Naive thymus-derived CD8-positive, alpha-beta T cell (primary cell): ENCODE results near the gene TRAFD1. TPM values are rescaled to one million over a fixed set of nuclear protein-coding genes. Genes with fewer than 3 reads are reported as not detected.
A peak's percentile ranks its signal among the peaks of the same experiment; 100 is the strongest.

Experiments used
- ATAC-seq, 2 donors: fragments of 150-1000 bp; cut with Tn5 transposase in 1 of 2; sonication (Bioruptor Pico), chemical (Tn5 transposase) in 1 of 2; 1 replicate in 1 of 2; 2 replicates in 1 of 2; pipeline ENCODE4 v1.10.0; 2021; ENCODE audit warnings: mild to moderate bottlenecking in 2 of 2, moderate library complexity in 2 of 2
- POLR2A ChIA-PET: fragments of 350-600 bp; sonication (Branson Sonifier 250); formaldehyde crosslinking; loops from one replicate; lab custom pipeline; 2021; ENCODE audit warnings: antibody characterized with exemption; lab: Charles Lee
- DNase-seq, 10 donors: peaks; one replicate each; pipeline versions ENCODE4 v3.0.0 to v3.0.0-alpha.2; 2020 to 2022
- H3K27ac Mint-ChIP-seq, 10 donors: one replicate each; pipeline ENCODE4 v1.8.0; 2020 to 2022; ENCODE audit warnings: mild to moderate bottlenecking in 10 of 10, mixed read lengths in 10 of 10, moderate library complexity in 4 of 10, inconsistent platforms in 1 of 10
- H3K27me3 Mint-ChIP-seq, 5 donors: one replicate each; pipeline ENCODE4 v1.8.0; 2021 to 2022; ENCODE audit warnings: mixed read lengths in 5 of 5
- H3K36me3 Mint-ChIP-seq, 3 donors: one replicate each; pipeline ENCODE4 v1.8.0; 2020 to 2022; ENCODE audit warnings: mixed read lengths in 3 of 3, mild to moderate bottlenecking in 2 of 3, inconsistent platforms in 1 of 3
- H3K4me1 Mint-ChIP-seq, 4 donors: one replicate each; pipeline ENCODE4 v1.8.0; 2021 to 2022; ENCODE audit warnings: mixed read lengths in 4 of 4
- H3K4me3 Mint-ChIP-seq, 10 donors: one replicate each; pipeline ENCODE4 v1.8.0; 2020 to 2022; ENCODE audit warnings: mild to moderate bottlenecking in 10 of 10, mixed read lengths in 10 of 10, moderate library complexity in 6 of 10, inconsistent platforms in 1 of 10
- H3K9me3 Mint-ChIP-seq, 9 donors: one replicate each; pipeline ENCODE4 v1.8.0; 2020 to 2022; ENCODE audit warnings: mixed read lengths in 9 of 9, mild to moderate bottlenecking in 3 of 9, inconsistent platforms in 1 of 9, moderate library complexity in 1 of 9
- polyA plus RNA-seq, 3 donors: library from polyadenylated mRNA; unstranded; fragments of 300-500 nt; fragmentation: Illumina TruSeq; gene quantifications; one replicate each; pipeline ENCODE4 v1.2.3, GENCODE V29; 2021
- total RNA-seq, 8 experiments: library from RNA in 2 of 8; stranded (reverse) in 2 of 8; gene quantifications; one replicate each; pipeline ENCODE4 v1.2.3 and lab custom pipeline; 2021 to 2026

Gene TRAFD1
- total and polyA plus RNA-seq, 5 experiments from 2014 or later = 32.5 to 57.6 (median 38.4) TPM

DNA sequence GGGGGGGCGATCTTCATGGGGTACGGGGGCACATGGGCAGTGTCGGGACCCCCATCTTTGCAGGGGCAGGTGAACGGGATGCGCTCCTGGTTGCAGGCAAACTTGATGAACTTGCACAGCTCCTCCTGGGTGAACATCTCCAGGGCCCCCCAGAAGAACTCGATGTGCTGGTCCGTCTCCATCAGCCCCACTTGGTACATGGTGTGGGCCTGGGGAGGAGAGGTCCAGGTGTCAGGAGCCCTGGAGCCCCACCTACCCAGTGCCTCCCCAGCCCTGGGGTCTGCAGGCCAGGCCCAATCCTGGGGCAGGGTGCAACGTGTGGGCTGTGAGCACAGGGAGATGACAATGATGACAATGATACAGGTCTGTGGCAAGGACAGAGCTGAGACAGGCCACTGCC, 37.7 kb downstream of the TRAFD1 start:
- POLR2A ChIA-PET = interaction anchor here (1.7 kb wide), 1 partner anchor 10 kb away, joined by 6 read pairs; no protein-coding TSS in a partner anchor
- DNase-seq (no peak), ATAC-seq (no peak)
- no peak overlapping the region for H3K4me3 Mint-ChIP-seq
- H3K36me3 Mint-ChIP-seq = peaks cover 4 to 48% (median 46%) of the 10 kb centered on the region in 3 donors
- H3K4me1 Mint-ChIP-seq = peaks cover 10 to 23% (median 19%) of the 10 kb centered on the region in 4 donors
- peaks cover 0 to 29% (median 6%) of the 10 kb centered on the region in 9 donors for H3K9me3 Mint-ChIP-seq
- peak overlapping the region in 3 of 10 donors; percentile 18 to 51 (median 33) for H3K27ac Mint-ChIP-seq
- H3K27me3 Mint-ChIP-seq = no peaks in the 10 kb centered on the region

DNA sequence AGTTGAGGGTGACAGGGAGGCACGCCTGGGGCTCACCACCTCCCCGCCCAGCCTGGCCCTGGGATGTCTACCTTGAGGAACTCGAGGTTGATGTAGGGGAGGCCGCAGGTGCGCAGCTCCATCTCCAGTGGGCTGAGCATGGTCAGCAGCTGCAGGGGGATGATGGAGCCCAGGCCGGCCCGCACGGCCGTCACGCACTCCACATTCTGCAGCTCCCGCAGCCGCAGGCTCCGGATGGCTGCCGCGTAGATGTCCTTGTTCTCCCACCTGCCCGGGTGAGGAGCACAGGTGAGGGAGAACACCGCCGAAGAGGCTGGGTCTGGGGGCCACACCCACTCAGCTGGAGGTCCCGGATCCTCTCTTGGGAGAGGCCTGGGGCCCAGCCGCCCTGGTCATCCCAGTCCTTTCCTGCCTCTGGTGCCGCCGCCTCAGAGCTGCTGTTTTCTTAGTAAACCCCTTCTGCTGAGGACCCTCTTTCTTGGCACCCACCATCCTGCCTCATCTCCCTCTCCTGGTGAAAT, 38.2 kb downstream of the TRAFD1 start:
- no peak for DNase-seq
- no peak for ATAC-seq
- Mint-ChIP-seq H3K9me3 (peaks cover 0 to 25% (median 2%) of the 10 kb centered on the region in 9 donors), H3K27me3 (no peaks in the 10 kb centered on the region), H3K4me1 (peaks cover 6 to 18% (median 15%) of the 10 kb centered on the region in 4 donors), H3K36me3 (peaks cover 0 to 43% (median 41%) of the 10 kb centered on the region in 3 donors), H3K27ac (peak overlapping the region in 1 of 10 donors; percentile 51), H3K4me3 (no peak overlapping the region)
- POLR2A ChIA-PET = interaction anchor here (1.7 kb wide), 1 partner anchor 10 kb away, joined by 6 read pairs; no protein-coding TSS in a partner anchor

DNA sequence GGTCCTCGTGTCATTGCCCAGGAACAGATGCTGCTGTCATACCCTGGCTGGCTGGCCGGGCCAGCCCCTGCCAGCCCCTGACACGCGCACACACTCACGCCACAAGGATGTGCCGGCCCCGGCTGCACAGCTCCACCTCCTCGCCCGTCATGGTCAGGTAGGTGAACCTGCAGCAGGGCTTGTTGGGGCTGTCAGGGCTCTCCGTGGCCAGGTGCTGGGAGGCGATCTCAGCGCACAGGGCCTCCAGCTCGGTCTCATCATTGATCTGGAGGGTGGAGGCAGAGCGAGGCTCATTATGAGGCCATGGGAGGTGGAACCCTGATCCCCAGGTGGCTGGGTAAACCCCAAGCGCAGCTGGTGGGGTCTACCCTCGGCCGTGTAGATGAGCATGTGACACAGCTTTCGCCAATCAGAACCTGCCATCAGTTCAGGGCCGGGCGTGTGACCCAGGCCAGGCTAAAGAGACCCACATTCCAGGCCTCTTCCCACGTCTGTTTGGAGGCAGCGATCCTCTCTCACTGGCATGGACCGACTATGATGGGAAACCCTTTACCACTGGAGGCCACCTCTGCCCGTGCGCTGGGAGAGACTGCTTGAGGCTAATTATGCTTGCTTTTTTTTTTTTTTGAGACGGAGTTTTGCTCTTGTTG, 38.8 kb downstream of the TRAFD1 start:
- no peaks in the 10 kb centered on the region for H3K27me3 Mint-ChIP-seq
- H3K4me1 Mint-ChIP-seq = peaks cover 5 to 12% (median 9%) of the 10 kb centered on the region in 4 donors
- ATAC-seq = no peak
- no peak overlapping the region for H3K4me3 Mint-ChIP-seq
- no peak for DNase-seq
- POLR2A ChIA-PET = interaction anchor here (0.6 to 1.7 kb wide), 3 partner anchors 10 to 13 kb away, joined by 3 to 6 read pairs (median 3); no protein-coding TSS in a partner anchor
- peaks cover 0 to 38% (median 35%) of the 10 kb centered on the region in 3 donors for H3K36me3 Mint-ChIP-seq
- no peak overlapping the region for H3K27ac Mint-ChIP-seq
- H3K9me3 Mint-ChIP-seq = peaks cover 0 to 18% (median 0%) of the 10 kb centered on the region in 9 donors

DNA sequence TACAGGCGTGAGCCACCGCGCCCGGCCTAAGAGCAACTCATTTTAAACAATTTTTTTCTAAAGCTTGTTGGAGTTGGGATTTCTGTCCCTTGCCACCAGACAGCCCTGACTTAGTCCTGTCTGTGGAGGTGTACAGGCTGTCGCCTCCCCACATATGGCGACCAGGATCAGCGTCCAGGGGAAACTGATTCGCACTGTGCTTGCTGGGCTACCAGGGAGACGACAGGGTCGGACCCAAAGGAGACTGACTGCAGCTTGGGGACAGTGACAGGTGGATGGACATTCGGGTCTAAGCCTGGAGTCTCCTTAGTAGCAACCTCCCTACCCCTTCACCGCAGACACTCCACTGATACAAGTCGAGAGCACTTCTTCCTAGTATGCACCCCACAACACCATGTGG, 40.3 kb downstream of the TRAFD1 start:
- Mint-ChIP-seq H3K36me3 (peaks cover 0 to 30% (median 23%) of the 10 kb centered on the region in 3 donors), H3K27me3 (no peaks in the 10 kb centered on the region), H3K9me3 (peaks cover 0 to 5% (median 0%) of the 10 kb centered on the region in 9 donors), H3K27ac (peak overlapping the region in 2 of 10 donors; percentile 8 to 51), H3K4me3 (no peak overlapping the region), H3K4me1 (peaks cover 7 to 13% (median 9%) of the 10 kb centered on the region in 4 donors)
- POLR2A ChIA-PET = no interaction called here
- no peak for ATAC-seq
- DNase-seq = no peak

DNA sequence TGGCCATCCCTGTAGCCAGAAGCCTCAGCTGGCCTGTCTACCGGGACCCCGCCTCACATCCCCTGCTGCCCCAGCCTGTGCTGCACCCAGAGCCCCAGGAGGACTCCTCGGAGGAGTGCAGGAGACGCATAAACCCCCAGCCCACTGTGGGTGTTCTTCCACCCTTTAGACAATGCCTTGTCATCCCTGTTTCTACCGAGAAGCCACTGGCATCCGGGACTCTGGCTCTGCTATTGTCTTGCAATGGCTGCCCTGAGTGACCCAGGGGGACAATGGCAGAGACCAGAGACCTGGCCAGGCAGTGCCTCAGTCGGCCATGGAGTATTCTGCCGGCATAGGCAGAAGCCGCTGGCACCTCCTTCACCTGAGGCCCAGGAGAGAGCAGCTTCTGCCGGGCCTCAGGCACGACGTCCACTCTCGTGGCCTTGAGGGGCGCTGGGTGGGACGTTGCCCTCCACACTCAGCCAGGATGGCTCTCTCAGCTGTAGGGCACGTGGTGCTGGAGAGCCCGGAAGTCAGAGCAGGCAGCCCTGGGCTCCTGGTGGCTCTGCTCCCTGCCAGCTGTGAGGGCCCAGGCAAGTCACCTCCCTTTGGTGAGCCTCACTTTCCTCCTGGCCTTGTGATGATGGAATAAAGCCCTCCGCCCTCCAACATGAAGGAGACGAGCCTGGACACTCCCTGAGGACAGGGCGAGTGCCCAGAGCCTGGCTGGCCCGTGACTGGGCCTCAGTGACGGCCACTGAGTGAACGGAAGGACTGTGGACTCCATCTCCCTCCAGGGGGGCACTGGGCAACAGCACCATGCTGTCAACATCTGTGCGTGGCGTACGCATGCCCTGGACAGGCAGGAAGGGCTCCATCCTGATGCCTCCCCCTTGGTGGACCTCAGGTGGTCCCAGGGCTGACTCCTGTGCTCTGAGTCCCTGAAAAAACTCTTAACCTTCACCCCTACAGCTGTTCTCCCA, 41.0 kb downstream of the TRAFD1 start:
- Mint-ChIP-seq H3K4me1 (peaks cover 4 to 14% (median 10%) of the 10 kb centered on the region in 4 donors), H3K27me3 (no peaks in the 10 kb centered on the region), H3K36me3 (peaks cover 0 to 23% (median 15%) of the 10 kb centered on the region in 3 donors), H3K4me3 (no peak overlapping the region), H3K9me3 (no peaks in the 10 kb centered on the region), H3K27ac (peak overlapping the region in 3 of 10 donors; percentile 38 to 53 (median 41))
- POLR2A ChIA-PET = no interaction called here
- ATAC-seq (no peak), DNase-seq (no peak)

DNA sequence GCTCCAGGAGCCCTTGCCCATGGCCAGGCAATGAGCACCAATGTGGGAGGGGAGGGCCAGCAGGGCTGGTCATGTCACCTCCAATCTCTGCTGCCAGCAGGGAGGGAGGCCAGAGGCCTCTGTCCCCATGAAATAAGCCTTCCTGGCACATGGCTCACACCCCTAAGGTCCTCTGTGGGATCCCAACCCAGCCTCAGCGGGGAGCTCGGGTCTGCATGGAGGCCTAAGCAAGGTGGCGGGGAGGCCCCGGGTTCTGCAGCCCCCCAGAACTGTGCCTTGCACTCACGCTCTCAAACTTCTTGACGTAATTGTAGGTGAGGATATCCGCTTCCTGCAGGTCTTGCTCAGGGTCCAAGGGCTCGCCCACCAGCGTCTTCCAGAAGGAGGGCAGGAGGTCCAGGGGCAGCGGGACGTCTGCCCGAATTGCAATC, 41.7 kb downstream of the TRAFD1 start:
- H3K4me1 Mint-ChIP-seq = peaks cover 4 to 11% (median 10%) of the 10 kb centered on the region in 4 donors
- peaks cover 0 to 19% (median 8%) of the 10 kb centered on the region in 3 donors for H3K36me3 Mint-ChIP-seq
- peak overlapping the region in 4 of 10 donors; percentile 5 to 53 (median 34) for H3K27ac Mint-ChIP-seq
- no peak overlapping the region for H3K4me3 Mint-ChIP-seq
- POLR2A ChIA-PET = interaction anchor here (0.9 kb wide), 1 partner anchor 8 kb away, joined by 3 read pairs; no protein-coding TSS in a partner anchor
- no peaks in the 10 kb centered on the region for H3K27me3 Mint-ChIP-seq
- ATAC-seq (no peak), DNase-seq (no peak)
- H3K9me3 Mint-ChIP-seq = no peaks in the 10 kb centered on the region

DNA sequence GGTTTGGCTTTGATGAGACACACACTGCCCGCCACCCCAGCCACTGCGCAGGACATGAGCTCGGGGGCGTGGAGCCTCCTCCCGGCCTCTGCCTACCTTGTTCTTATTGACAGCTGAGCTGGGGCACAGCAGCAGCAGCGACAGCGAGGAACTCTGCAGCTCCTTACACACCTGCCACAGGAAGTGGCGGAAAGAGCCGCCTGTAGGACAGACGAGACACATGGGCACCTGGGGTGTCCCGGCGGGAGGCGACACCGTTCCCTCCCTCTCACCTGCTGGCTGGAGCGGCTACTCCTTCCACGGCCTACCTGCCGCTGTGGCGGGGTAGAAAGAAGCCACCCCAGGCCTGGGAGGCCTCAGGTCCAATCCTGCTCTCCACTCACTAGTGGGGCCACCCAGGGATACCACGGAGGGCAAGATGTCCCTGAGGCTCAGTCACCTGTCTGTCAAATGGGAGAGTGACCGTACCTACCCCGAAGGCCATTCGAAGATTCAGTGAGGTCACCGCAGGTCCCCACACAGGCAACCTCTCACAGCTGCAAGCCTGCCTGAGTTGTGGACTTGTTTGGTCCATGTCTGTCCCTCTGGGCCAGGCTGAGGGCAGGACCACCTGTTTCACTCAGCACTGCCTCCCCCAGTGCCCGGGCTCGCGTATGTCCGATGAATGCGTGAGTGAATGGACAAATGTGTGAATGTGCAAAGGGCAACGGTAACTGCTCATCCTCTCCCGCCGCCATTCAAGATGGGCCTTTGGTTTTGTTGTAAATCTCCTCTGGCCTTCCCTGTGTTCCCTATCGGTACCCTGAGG, 42.6 kb downstream of the TRAFD1 start:
- Mint-ChIP-seq H3K9me3 (no peaks in the 10 kb centered on the region), H3K36me3 (peaks cover 0 to 16% (median 3%) of the 10 kb centered on the region in 3 donors), H3K27ac (peak overlapping the region in 6 of 10 donors; percentile 39 to 78 (median 60)), H3K4me1 (peaks cover 4 to 10% (median 9%) of the 10 kb centered on the region in 4 donors), H3K4me3 (no peak overlapping the region), H3K27me3 (no peaks in the 10 kb centered on the region)
- no peak for ATAC-seq
- DNase-seq = no peak
- POLR2A ChIA-PET = interaction anchor here (0.9 to 2.2 kb wide), 2 partner anchors 9 to 42 kb away, joined by 3 to 6 read pairs; partner anchors contain the start of gene TRAFD1

DNA sequence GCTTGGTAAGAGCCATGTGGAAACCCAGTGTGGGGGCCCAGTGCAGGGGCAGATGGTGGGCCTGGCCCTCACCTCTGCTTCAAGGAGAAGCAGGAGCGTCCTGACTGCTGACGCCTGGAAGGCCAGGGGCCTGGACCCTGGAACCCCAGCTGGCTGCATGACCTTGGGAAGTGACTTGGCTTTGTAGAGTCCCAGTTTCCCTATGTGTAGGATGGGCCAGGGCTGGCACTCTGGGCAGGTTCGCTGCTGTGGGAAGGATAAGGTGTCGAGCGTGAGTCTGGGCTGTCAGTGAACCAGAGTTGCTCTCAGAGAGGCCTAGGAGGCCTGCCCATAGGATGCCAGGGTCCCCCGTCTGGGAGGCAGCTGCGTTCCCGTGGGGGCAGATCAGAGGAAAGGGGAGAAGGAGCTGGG, 43.2 kb downstream of the TRAFD1 start:
- ATAC-seq (no peak), DNase-seq (no peak)
- POLR2A ChIA-PET = interaction anchor here (0.6 to 2.2 kb wide), 2 partner anchors 10 to 43 kb away, joined by 3 to 6 read pairs; partner anchors contain the start of gene TRAFD1
- Mint-ChIP-seq H3K4me3 (no peak overlapping the region), H3K27ac (peak overlapping the region in 6 of 10 donors; percentile 39 to 78 (median 60)), H3K27me3 (no peaks in the 10 kb centered on the region), H3K36me3 (peaks cover 0 to 18% (median 3%) of the 10 kb centered on the region in 3 donors), H3K9me3 (no peaks in the 10 kb centered on the region), H3K4me1 (peaks cover 4 to 10% (median 9%) of the 10 kb centered on the region in 4 donors)

DNA sequence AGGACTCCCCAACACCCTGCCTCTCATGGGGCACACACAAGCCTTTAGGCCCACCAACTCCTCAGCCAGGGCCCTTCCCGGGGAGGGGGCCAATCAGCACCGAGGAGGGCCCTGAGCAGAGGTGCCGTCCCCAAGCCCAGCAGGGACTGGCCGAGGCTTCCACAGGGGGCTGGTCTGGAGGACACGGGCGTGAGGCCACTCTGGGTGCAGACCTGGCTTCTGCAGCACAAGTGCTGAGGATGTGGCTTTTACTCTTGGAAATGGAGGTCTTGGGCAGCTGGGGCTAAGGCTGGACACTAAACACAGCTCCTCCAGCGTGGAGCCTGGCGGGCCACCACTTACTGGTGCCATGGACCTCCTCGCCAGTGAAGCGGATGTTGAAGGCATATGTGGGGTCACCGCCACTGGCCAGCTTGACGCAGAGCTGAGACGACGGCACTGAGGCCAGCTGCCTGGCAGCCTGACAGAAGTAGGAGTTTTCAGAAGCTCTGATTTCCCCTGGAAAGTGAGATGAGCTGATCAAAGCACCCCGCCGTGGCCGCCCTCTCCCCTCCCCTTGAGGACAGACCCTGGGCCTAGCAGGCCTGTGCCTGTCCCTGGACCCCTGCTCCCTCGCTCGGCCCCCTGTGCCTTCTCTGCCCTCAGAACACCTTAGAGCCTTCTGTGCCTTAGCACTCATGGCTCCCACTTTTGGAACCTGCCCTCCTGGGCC, 44.0 kb downstream of the TRAFD1 start:
- Mint-ChIP-seq H3K4me3 (no peak overlapping the region), H3K4me1 (peaks cover 4 to 10% (median 9%) of the 10 kb centered on the region in 4 donors), H3K27me3 (no peaks in the 10 kb centered on the region), H3K27ac (peak overlapping the region in 4 of 10 donors; percentile 56 to 95 (median 68)), H3K36me3 (peaks cover 0 to 20% (median 3%) of the 10 kb centered on the region in 3 donors), H3K9me3 (no peaks in the 10 kb centered on the region)
- POLR2A ChIA-PET = interaction anchor here (0.6 to 2.2 kb wide), 3 partner anchors 11 to 61 kb away, joined by 3 to 6 read pairs (median 3); partner anchors contain the start of gene TRAFD1
- ATAC-seq (no peak), DNase-seq (no peak)

DNA sequence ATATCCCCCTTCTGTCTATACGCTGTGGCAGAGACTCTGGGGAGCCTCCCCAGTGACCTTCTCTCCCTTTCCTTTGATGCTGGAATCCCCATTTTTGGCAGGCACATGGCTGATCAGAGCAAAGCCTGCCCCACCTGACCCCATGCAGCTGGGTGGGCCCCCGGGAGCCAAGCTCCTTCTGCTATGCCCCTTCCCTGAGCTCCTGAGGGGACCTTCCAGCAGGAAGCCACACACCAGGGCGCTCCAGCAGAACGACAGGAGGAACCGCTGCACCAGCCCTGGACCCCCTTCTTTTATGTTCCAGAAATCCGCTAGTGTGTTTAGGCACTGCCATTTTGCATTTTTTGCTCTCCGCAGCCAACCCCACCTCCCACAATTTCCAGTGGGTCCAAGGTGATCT, 44.6 kb downstream of the TRAFD1 start:
- H3K4me3 Mint-ChIP-seq = no peak overlapping the region
- no peaks in the 10 kb centered on the region for H3K27me3 Mint-ChIP-seq
- peaks cover 4 to 10% (median 9%) of the 10 kb centered on the region in 4 donors for H3K4me1 Mint-ChIP-seq
- POLR2A ChIA-PET = interaction anchor here (0.9 to 2.2 kb wide), 2 partner anchors 44 to 62 kb away, joined by 3 to 6 read pairs; partner anchors contain the start of gene TRAFD1
- ATAC-seq (no peak), DNase-seq (no peak)
- H3K27ac Mint-ChIP-seq = peak overlapping the region; percentile 40 to 95 (median 63)
- H3K9me3 Mint-ChIP-seq = no peaks in the 10 kb centered on the region
- peaks cover 0 to 26% (median 8%) of the 10 kb centered on the region in 3 donors for H3K36me3 Mint-ChIP-seq
